ENCODE results near the gene SUGP1. TPM values are rescaled to one million over a fixed set of nuclear protein-coding genes. Genes with fewer than 3 reads are reported as not detected.
"Not testable (repeated sequence)": the region's sequence is repeated elsewhere in the genome, so short reads cannot be mapped to it uniquely, and the experiment has no call there.

Gene SUGP1
- total RNA-seq, 1 experiment from 2014 or later: 73.8 TPM

DNA sequence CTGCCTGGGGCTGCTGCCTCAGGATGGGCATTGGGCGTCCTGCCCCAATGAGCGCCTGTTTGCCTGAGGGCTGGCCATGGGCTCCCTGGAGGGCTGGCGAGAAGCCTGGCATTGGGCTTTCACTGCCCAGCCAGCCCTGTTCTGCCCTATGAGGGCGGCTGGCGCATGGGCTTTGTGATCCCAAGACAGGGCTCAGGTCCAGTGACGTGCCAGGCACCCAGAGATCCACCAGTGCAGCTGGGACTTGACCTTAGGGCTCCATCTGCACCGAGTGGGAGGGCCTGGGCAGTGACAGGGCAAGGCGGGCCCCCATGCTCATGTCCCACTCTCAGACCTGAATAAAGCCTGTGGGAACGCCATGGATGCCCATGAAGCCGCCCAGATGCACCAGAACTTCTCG is 34.6 kb upstream of the SUGP1 start:
- DNase-seq (ENCODE audit: low spot score): no peak
- intact Hi-C loops (cut with micrococcal nuclease; ENCODE audit: unreplicated experiment): no loop called here
- POLR2A ChIA-PET (ENCODE audit: low non-redundant PET): no interaction called here
- Histone ChIP-seq H3K36me3 (ENCODE audit: insufficient read depth, low read length, poor library complexity, severe bottlenecking) (peaks cover 41% of the 10 kb centered on the region), H3K4me3 (ENCODE audit: low read depth, low read length, poor library complexity, severe bottlenecking) (no peak overlapping the region), H3K27ac (ENCODE audit: low read depth, low read length, poor library complexity, severe bottlenecking) (no peak overlapping the region), H3K9me3 (ENCODE audit: low read depth, low read length, poor library complexity, severe bottlenecking) (no peaks in the 10 kb centered on the region), H3K4me1 (ENCODE audit: insufficient read depth, low read length, poor library complexity, severe bottlenecking) (no peaks in the 10 kb centered on the region), H3K27me3 (replicated peaks; ENCODE audit: insufficient read depth, low read depth, low read length, poor library complexity) (no peaks in the 10 kb centered on the region)
- no TSS peak for BruUV-seq (replicated peaks)
- CTCF ChIA-PET: no interaction called here
- TF ChIP-seq, protein P1, sequence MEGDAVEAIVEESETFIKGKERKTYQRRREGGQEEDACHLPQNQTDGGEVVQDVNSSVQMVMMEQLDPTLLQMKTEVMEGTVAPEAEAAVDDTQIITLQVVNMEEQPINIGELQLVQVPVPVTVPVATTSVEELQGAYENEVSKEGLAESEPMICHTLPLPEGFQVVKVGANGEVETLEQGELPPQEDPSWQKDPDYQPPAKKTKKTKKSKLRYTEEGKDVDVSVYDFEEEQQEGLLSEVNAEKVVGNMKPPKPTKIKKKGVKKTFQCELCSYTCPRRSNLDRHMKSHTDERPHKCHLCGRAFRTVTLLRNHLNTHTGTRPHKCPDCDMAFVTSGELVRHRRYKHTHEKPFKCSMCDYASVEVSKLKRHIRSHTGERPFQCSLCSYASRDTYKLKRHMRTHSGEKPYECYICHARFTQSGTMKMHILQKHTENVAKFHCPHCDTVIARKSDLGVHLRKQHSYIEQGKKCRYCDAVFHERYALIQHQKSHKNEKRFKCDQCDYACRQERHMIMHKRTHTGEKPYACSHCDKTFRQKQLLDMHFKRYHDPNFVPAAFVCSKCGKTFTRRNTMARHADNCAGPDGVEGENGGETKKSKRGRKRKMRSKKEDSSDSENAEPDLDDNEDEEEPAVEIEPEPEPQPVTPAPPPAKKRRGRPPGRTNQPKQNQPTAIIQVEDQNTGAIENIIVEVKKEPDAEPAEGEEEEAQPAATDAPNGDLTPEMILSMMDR (conservative IDR thresholded peaks at IDR 0.05; ENCODE audit: low read depth, low read length): no peak
- no peak for TF ChIP-seq EZH2 (IDR thresholded peaks at IDR 0.05; ENCODE audit: borderline replicate concordance, low read depth, low read length, poor library complexity, severe bottlenecking)

DNA sequence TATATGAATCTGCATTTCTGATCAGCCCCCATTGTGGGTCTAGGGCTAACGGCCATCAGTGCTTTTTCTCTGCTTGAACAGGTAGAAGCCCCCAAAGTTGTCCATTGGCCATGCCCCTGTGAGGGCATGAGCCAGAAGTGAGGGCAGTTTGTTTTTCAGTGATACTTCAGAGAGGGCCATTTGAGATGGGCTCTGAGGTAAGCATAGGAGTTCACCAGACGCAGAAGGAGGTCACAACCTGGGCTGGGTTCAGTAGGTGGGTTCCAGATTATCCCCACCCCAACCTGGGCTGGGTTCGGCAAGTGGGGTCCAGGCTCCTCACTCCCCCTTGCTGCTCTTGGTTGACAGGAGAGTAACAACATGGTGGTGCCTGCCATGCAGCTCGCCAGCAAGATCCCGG is 33.7 kb upstream of the SUGP1 start:
- Histone ChIP-seq H3K27me3 (replicated peaks; ENCODE audit: insufficient read depth, low read depth, low read length, poor library complexity) (no peaks in the 10 kb centered on the region), H3K4me3 (ENCODE audit: low read depth, low read length, poor library complexity, severe bottlenecking) (no peak overlapping the region), H3K27ac (ENCODE audit: low read depth, low read length, poor library complexity, severe bottlenecking) (no peak overlapping the region), H3K4me1 (ENCODE audit: insufficient read depth, low read length, poor library complexity, severe bottlenecking) (no peaks in the 10 kb centered on the region), H3K9me3 (ENCODE audit: low read depth, low read length, poor library complexity, severe bottlenecking) (no peaks in the 10 kb centered on the region), H3K36me3 (ENCODE audit: insufficient read depth, low read length, poor library complexity, severe bottlenecking) (peaks cover 49% of the 10 kb centered on the region)
- ChIA-PET POLR2A (ENCODE audit: low non-redundant PET) (no interaction called here), CTCF (no interaction called here)
- no TSS peak for BruUV-seq (replicated peaks)
- DNase-seq (ENCODE audit: low spot score): no peak
- TF ChIP-seq, protein P1 (conservative IDR thresholded peaks at IDR 0.05; ENCODE audit: low read depth, low read length): no peak
- no peak for TF ChIP-seq EZH2 (IDR thresholded peaks at IDR 0.05; ENCODE audit: borderline replicate concordance, low read depth, low read length, poor library complexity, severe bottlenecking)
- intact Hi-C loops (cut with micrococcal nuclease; ENCODE audit: unreplicated experiment): no loop called here

DNA sequence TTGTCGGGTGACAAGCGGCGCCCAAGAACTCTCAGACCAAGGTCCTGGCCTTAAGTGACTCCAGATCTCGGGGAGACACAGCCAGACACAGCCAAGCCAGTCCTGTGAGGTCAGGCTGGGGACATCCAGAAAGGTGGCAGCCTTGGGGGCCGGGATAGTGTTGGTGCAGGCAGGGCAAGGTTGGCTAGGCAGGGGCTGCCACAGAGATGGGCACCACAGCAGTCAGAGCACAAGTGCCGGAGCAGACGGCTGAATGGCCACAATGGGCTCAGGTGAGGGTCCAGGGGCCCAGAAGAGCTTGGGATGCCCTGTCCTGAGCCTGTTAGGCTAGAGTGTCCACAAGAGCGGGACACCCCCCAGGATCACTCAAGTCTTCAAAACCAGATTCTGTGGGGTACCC is 32.5 kb upstream of the SUGP1 start:
- ChIA-PET POLR2A (ENCODE audit: low non-redundant PET) (no interaction called here), CTCF (no interaction called here)
- no peak overlapping the region for H3K4me3 ChIP-seq (ENCODE audit: low read depth, low read length, poor library complexity, severe bottlenecking)
- TF ChIP-seq EZH2 (IDR thresholded peaks at IDR 0.05; ENCODE audit: borderline replicate concordance, low read depth, low read length, poor library complexity, severe bottlenecking): no peak
- TF ChIP-seq, protein P1 (conservative IDR thresholded peaks at IDR 0.05; ENCODE audit: low read depth, low read length): no peak
- no peaks in the 10 kb centered on the region for H3K9me3 ChIP-seq (ENCODE audit: low read depth, low read length, poor library complexity, severe bottlenecking)
- intact Hi-C loops (cut with micrococcal nuclease; ENCODE audit: unreplicated experiment): no loop called here
- no peak overlapping the region for H3K27ac ChIP-seq (ENCODE audit: low read depth, low read length, poor library complexity, severe bottlenecking)
- H3K4me1 ChIP-seq (ENCODE audit: insufficient read depth, low read length, poor library complexity, severe bottlenecking): no peaks in the 10 kb centered on the region
- no TSS peak for BruUV-seq (replicated peaks)
- H3K27me3 ChIP-seq (replicated peaks; ENCODE audit: insufficient read depth, low read depth, low read length, poor library complexity): no peaks in the 10 kb centered on the region
- no peak for DNase-seq (ENCODE audit: low spot score)
- peaks cover 52% of the 10 kb centered on the region for H3K36me3 ChIP-seq (ENCODE audit: insufficient read depth, low read length, poor library complexity, severe bottlenecking)

DNA sequence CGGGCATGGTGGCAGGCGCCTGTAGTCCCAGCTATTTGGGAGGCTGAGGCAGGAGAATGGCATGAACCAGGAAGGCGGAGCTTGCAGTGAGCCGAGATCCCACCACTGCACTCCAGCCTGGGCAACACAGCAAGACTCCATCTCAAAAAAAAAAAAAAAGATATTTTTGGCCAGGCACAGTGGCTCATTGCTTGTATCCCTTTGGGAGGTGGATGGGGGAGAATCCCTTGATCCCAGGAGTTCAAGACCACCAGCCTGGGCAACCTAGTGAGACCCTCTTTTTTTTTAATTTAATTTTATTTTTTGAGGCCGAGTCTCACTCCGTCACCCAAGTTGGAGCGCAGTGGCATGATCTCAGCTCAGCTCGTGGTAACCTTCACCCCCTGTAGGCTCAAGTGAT is 30.4 kb upstream of the SUGP1 start:
- H3K36me3 ChIP-seq (ENCODE audit: insufficient read depth, low read length, poor library complexity, severe bottlenecking): peaks cover 53% of the 10 kb centered on the region
- H3K27ac ChIP-seq (ENCODE audit: low read depth, low read length, poor library complexity, severe bottlenecking); BruUV-seq (replicated peaks); DNase-seq (ENCODE audit: low spot score); H3K4me1 ChIP-seq (ENCODE audit: insufficient read depth, low read length, poor library complexity, severe bottlenecking); H3K4me3 ChIP-seq (ENCODE audit: low read depth, low read length, poor library complexity, severe bottlenecking); CTCF ChIA-PET; H3K27me3 ChIP-seq (replicated peaks; ENCODE audit: insufficient read depth, low read depth, low read length, poor library complexity); H3K9me3 ChIP-seq (ENCODE audit: low read depth, low read length, poor library complexity, severe bottlenecking); POLR2A ChIA-PET (ENCODE audit: low non-redundant PET); intact Hi-C loops (cut with micrococcal nuclease; ENCODE audit: unreplicated experiment): not testable (repeated sequence)
